Glutamatergic neuron (in vitro differentiated cells): Measurements from ENCODE around the gene AQP9. TPM values are rescaled to one million over a fixed set of nuclear protein-coding genes. Genes with fewer than 3 reads are reported as not detected.

Experiments used
- DNase-seq: peaks from one replicate; pipeline ENCODE4 v3.0.0; 2022
- H3K27ac Mint-ChIP-seq: one replicate; pipeline ENCODE4 v1.8.0; 2020; ENCODE audit warnings: mild to moderate bottlenecking, mixed read lengths, inconsistent platforms; ENCODE audit not compliant: unreplicated experiment
- H3K27me3 Mint-ChIP-seq: one replicate; pipeline ENCODE4 v1.8.0; 2020; ENCODE audit warnings: mild to moderate bottlenecking, moderate library complexity, mixed read lengths, inconsistent platforms; ENCODE audit not compliant: unreplicated experiment
- H3K36me3 Mint-ChIP-seq: one replicate; pipeline ENCODE4 v1.8.0; 2020; ENCODE audit warnings: mild to moderate bottlenecking, mixed read lengths, inconsistent platforms; ENCODE audit not compliant: unreplicated experiment
- H3K4me1 Mint-ChIP-seq: one replicate; pipeline ENCODE4 v1.8.0; 2020; ENCODE audit warnings: mild to moderate bottlenecking, low read depth, mixed read lengths, inconsistent platforms; ENCODE audit not compliant: unreplicated experiment
- H3K4me3 Mint-ChIP-seq: one replicate; pipeline ENCODE4 v1.8.0; 2020; ENCODE audit warnings: mild to moderate bottlenecking, mixed read lengths, inconsistent platforms; ENCODE audit not compliant: unreplicated experiment
- H3K9me3 Mint-ChIP-seq: one replicate; pipeline ENCODE4 v1.8.0; 2020; ENCODE audit warnings: mild to moderate bottlenecking, moderate library complexity, mixed read lengths, inconsistent platforms; ENCODE audit not compliant: unreplicated experiment
- total RNA-seq: library from RNA; stranded (reverse); fragmentation: NEBNext Ultra II Directional; extraction: Animal tissue kit (Norgen Biotek cat#: 25700); gene quantifications from one replicate; pipeline ENCODE4 v1.2.1, GENCODE V29; 2021; ENCODE audit not compliant: unreplicated experiment
- TF ChIP-seq, protein P1 (sequence below): fragments of 200-600 bp; sonication (generic); IDR thresholded peaks from one replicate; pipeline ENCODE4 v1.5.0; 2021; ENCODE audit not compliant: partially characterized antibody, unreplicated experiment

Gene AQP9
- total RNA-seq, 1 donor from 2014 or later: not detected

GRCh38 chr15:58145606-58146005, 7.4 kb downstream of the AQP9 start:
- H3K27me3 Mint-ChIP-seq: no peaks in the 10 kb centered on the region
- TF ChIP-seq, protein P1, sequence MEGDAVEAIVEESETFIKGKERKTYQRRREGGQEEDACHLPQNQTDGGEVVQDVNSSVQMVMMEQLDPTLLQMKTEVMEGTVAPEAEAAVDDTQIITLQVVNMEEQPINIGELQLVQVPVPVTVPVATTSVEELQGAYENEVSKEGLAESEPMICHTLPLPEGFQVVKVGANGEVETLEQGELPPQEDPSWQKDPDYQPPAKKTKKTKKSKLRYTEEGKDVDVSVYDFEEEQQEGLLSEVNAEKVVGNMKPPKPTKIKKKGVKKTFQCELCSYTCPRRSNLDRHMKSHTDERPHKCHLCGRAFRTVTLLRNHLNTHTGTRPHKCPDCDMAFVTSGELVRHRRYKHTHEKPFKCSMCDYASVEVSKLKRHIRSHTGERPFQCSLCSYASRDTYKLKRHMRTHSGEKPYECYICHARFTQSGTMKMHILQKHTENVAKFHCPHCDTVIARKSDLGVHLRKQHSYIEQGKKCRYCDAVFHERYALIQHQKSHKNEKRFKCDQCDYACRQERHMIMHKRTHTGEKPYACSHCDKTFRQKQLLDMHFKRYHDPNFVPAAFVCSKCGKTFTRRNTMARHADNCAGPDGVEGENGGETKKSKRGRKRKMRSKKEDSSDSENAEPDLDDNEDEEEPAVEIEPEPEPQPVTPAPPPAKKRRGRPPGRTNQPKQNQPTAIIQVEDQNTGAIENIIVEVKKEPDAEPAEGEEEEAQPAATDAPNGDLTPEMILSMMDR: no peak
- no peak overlapping the region for H3K4me3 Mint-ChIP-seq
- no peaks in the 10 kb centered on the region for H3K36me3 Mint-ChIP-seq
- no peak overlapping the region for H3K27ac Mint-ChIP-seq
- no peaks in the 10 kb centered on the region for H3K4me1 Mint-ChIP-seq
- H3K9me3 Mint-ChIP-seq: no peaks in the 10 kb centered on the region
- no peak for DNase-seq

GRCh38 chr15:58146211-58146610, 8.0 kb downstream of the AQP9 start:
- H3K9me3 Mint-ChIP-seq: no peaks in the 10 kb centered on the region
- TF ChIP-seq, protein P1: no peak
- no peak for DNase-seq
- H3K36me3 Mint-ChIP-seq: no peaks in the 10 kb centered on the region
- no peak overlapping the region for H3K4me3 Mint-ChIP-seq
- no peaks in the 10 kb centered on the region for H3K4me1 Mint-ChIP-seq
- H3K27me3 Mint-ChIP-seq: no peaks in the 10 kb centered on the region
- no peak overlapping the region for H3K27ac Mint-ChIP-seq

DNA sequence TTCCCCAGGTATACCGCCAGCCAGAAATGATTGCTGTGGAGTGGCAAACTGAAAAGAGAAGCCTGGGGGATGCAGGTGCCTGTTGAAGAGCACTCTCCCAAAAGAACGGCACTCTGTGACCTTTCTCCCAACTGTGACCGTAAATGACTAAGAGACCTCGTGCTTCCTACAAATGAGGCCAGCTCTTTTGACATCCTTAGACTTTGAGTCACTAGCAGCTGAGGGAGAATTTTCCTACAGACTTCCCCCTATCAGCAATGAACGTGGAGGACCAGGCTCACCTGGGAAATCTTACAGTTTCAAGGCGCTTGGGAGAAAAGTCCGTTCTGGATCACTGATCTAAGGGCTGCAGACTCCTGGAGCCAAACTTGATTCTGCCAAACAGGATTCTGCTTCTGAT, 8.6 kb downstream of the AQP9 start:
- no peaks in the 10 kb centered on the region for H3K36me3 Mint-ChIP-seq
- H3K27me3 Mint-ChIP-seq: no peaks in the 10 kb centered on the region
- H3K4me3 Mint-ChIP-seq: no peak overlapping the region
- no peak for DNase-seq
- no peaks in the 10 kb centered on the region for H3K4me1 Mint-ChIP-seq
- TF ChIP-seq, protein P1: no peak
- no peak overlapping the region for H3K27ac Mint-ChIP-seq
- H3K9me3 Mint-ChIP-seq: no peaks in the 10 kb centered on the region

GRCh38 chr15:58147171-58147611, 9.0 kb downstream of the AQP9 start:
- DNase-seq: no peak
- TF ChIP-seq, protein P1: no peak
- Mint-ChIP-seq H3K27me3 (no peaks in the 10 kb centered on the region), H3K36me3 (no peaks in the 10 kb centered on the region), H3K27ac (no peak overlapping the region), H3K9me3 (no peaks in the 10 kb centered on the region), H3K4me3 (no peak overlapping the region), H3K4me1 (no peaks in the 10 kb centered on the region)

GRCh38 chr15:58148120-58148519, 9.9 kb downstream of the AQP9 start:
- no peak for DNase-seq
- no peaks in the 10 kb centered on the region for H3K36me3 Mint-ChIP-seq
- TF ChIP-seq, protein P1: no peak
- no peak overlapping the region for H3K27ac Mint-ChIP-seq
- H3K9me3 Mint-ChIP-seq: no peaks in the 10 kb centered on the region
- H3K4me3 Mint-ChIP-seq: no peak overlapping the region
- H3K4me1 Mint-ChIP-seq: no peaks in the 10 kb centered on the region
- no peaks in the 10 kb centered on the region for H3K27me3 Mint-ChIP-seq
